ENCODE data around the gene CCDC92.
A peak's percentile ranks its signal among the peaks of the same experiment; 100 is the strongest.

The CCDC92 gene, protein sequence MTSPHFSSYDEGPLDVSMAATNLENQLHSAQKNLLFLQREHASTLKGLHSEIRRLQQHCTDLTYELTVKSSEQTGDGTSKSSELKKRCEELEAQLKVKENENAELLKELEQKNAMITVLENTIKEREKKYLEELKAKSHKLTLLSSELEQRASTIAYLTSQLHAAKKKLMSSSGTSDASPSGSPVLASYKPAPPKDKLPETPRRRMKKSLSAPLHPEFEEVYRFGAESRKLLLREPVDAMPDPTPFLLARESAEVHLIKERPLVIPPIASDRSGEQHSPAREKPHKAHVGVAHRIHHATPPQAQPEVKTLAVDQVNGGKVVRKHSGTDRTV

GRCh38 chr12:123972457-123973401 is at the start of gene CCDC92, which contains the start of gene ZNF664:
TSS of gene CCDC92 (minus strand) at chr12:123972831. CDS start at chr12:123944305, 28,526 bp downstream.
TSS of gene ZNF664 (plus strand) at chr12:123973215. CDS start at chr12:124012145, 38,930 bp downstream.
- peak; percentile 90 to 97 for DNase-seq (ENCODE audit: low read depth in 1 of 2, low spot score in 1 of 2)

DNA sequence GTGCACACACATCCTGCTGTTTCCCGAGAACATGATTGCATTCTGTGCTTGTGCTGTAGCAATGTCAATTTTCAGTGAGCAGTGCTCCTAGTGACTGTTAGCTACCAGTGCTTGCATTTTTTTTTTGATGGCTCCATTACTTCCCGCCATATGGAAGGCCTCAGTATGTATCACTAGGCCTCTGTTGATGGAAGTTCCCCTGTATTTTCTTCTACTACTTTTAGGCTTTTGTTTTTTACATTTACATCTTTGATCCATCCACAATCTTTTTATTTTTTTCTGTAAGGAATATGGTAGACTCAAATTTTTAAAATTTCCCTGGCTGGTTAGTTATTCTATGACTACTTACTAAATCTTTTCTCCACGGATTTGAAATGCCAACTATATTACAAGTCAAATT is 49.5 kb upstream of the CCDC92 start:
- no peak for DNase-seq (ENCODE audit: low read depth in 1 of 2, low spot score in 1 of 2)

- no peak for DNase-seq (ENCODE audit: low read depth in 1 of 2, low spot score in 1 of 2)
These were observed 48.4 kb upstream of the CCDC92 start for GRCh38 chr12:124021007-124021406.

DNA sequence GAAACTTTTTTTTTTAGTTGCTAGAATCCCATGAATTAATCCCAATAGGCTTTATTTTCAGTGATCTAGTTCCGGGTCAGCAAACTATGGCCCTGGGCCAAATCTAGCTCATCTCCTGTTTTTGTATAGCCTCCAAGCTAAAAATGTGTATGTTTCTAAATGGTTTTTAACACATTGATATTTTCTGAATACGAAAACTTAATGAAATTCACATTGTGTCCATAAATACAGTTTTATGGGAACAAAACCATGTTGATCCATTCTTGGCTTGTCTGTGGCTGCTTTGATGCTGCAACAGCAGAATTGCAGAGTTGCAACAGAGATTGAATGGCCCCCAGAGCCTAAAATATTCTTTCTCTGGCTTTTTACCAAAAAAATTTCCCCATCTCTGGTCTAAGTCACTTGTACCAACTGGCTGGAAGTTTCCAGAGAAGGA is 47.9 kb upstream of the CCDC92 start:
- no peak for DNase-seq (ENCODE audit: low read depth in 1 of 2, low spot score in 1 of 2)

GRCh38 chr12:124019115-124019514 is 46.5 kb upstream of the CCDC92 start:
- DNase-seq (ENCODE audit: low read depth in 1 of 2, low spot score in 1 of 2): no peak

DNA sequence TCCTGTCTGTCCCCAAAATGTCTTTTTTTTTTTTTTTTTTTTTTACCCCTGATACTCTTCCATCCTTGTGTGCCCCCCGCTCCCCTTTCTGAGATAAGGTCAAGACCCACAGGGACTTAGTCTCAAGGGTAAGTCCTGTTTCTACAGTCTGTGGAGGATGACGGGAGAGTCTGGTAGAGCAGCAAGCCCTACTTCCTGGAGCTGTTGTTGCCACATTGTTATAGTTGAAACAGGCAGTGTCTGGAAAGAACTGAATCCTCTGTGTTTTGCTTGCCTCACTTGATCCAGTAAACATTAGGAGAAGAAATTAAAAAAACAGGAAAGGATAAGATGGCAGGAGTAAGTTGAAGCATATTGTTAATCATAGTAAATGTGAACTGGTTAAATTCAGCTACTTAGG is 45.9 kb upstream of the CCDC92 start:
- no peak for DNase-seq (ENCODE audit: low read depth in 1 of 2, low spot score in 1 of 2)

GRCh38 chr12:124017064-124017463 is 44.4 kb upstream of the CCDC92 start:
- DNase-seq (ENCODE audit: low read depth in 1 of 2, low spot score in 1 of 2): no peak

DNA sequence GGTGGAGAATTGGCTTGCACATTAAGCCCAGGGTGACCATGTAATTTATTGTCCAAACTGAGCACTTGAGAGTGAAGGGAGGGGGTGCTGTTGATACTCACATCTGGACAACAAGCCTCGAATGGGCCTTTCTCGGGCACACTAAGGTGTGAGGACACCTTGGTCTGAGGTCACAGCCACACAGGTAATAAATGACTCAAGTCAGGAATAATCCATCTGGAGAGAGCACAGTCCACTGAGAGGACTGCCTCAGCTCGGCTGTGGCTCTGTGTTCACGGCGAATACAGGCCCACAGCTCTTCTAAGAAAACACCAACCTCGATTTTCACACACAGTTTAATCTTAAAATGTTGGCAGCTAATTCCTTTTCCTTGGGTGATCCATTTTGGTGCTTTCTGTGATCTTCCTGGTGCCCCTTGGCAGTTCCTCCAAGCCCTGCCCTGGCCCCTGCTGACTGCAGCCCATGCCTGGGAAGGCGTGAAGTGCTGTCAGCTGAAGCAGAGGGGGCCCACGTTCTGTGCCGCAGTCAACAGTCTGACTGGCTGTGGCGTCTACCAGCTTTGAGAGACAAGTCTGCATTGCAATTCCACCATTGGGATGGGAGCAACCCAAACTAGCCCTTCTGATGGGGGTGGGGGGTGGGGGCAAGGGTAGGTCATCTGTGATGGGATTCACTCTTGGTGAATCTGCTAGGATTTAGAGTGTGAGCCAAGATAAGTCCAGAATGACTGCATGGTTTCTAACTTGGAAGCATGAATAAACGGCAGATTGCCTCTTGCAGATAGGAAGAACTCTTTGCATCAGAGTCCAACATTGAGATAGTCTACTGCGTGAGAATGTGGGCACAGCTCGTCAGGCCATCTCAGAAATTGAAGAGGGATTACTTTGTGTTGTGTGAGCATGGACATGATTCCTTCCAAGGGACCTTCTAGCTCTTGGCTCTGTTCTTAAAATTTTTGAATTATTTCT is 43.1 kb upstream of the CCDC92 start:
- no peak for DNase-seq (ENCODE audit: low read depth in 1 of 2, low spot score in 1 of 2)

- DNase-seq (ENCODE audit: low read depth in 1 of 2, low spot score in 1 of 2): no peak
These were observed 40.4 kb upstream of the CCDC92 start for GRCh38 chr12:124013073-124013472.

- DNase-seq (ENCODE audit: low read depth in 1 of 2, low spot score in 1 of 2): no peak
These were observed 38.9 kb upstream of the CCDC92 start for GRCh38 chr12:124011435-124012115.

- no peak for DNase-seq (ENCODE audit: low read depth in 1 of 2, low spot score in 1 of 2)
These were observed 38.1 kb upstream of the CCDC92 start for GRCh38 chr12:124010687-124011086.

DNA sequence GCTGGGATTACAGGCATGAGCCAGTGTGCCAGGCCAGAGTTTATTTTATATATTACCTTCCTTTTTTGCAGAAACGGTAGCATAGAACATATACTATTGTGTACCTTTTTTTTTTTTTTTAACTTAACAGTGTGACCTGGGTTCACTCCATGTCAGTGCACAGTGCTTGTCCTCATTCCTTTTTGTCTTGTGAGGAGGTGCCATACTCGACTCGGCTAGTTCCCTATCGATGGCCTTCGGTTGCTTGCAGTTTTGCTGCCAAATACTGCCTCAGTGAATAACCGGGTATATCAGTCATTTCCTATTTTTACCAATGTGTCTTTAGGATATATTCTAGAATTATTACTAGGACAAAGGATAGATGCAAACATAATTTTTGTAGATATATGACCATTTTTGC is 37.1 kb upstream of the CCDC92 start:
- no peak for DNase-seq (ENCODE audit: low read depth in 1 of 2, low spot score in 1 of 2)

GRCh38 chr12:124008595-124008994 is 36.0 kb upstream of the CCDC92 start:
- no peak for DNase-seq (ENCODE audit: low read depth in 1 of 2, low spot score in 1 of 2)

- no peak for DNase-seq (ENCODE audit: low read depth in 1 of 2, low spot score in 1 of 2)
These were observed 35.4 kb upstream of the CCDC92 start for GRCh38 chr12:124007826-124008570.

GRCh38 chr12:124006846-124007713 is 34.4 kb upstream of the CCDC92 start:
- DNase-seq (ENCODE audit: low read depth in 1 of 2, low spot score in 1 of 2): no peak

DNA sequence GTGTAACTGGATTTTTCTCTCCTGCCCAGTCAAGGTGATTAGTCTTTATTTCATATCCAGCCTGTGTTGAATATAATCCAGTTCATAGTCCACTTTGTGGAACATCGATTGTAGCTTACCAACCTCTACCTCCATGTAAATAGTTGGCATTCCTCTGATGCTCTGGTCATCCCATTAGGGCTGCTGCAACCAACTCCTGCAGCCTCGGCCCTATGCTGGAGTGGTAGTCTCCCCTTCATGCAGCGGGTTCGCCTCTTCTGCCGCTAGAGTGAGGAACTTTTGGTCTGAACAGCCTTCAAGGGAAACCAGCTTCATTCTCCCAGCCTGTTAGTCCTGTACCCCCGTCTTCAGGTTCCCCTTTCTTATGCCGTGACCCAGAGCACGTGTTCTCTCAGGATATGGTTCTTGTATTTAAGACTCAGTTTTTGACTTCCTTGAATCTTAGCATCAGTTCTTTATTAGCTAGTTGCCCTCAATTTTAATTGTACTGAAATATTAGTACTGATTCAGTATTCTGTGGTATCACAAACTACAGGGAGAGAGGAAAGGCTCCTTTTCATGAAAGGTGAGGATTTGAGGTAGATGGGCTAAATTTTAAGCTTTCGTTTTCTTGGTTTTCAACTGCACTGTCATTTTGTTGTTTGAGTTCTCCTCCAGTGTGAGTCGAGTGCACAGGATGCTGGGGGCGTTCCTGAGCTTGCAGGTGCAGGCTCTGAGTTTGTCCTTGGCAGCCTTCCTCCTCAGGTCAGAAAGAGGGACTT is 33.6 kb upstream of the CCDC92 start:
- no peak for DNase-seq (ENCODE audit: low read depth in 1 of 2, low spot score in 1 of 2)

- no peak for DNase-seq (ENCODE audit: low read depth in 1 of 2, low spot score in 1 of 2)
These were observed 31.7 kb upstream of the CCDC92 start for GRCh38 chr12:124004233-124004875.
